LHCN-M2 (cell line): ENCODE results near the gene TLCD1. TPM values are rescaled to one million over a fixed set of nuclear protein-coding genes. Genes with fewer than 3 reads are reported as not detected.

ENCODE experiments used
- DNase-seq: peaks from one replicate; pipeline ENCODE4 v3.0.0-alpha.2; 2012; ENCODE audit warnings: low read depth
- total RNA-seq: library from RNA; depleted of rRNA; stranded (reverse); fragments of >200 nt; gene quantifications from 2 replicates; pipeline ENCODE4 v1.2.3, GENCODE V29; 2014; rRNA removed

The TLCD1 gene
- total RNA-seq, 1 experiment from 2014 or later, result 9.2 TPM

DNA sequence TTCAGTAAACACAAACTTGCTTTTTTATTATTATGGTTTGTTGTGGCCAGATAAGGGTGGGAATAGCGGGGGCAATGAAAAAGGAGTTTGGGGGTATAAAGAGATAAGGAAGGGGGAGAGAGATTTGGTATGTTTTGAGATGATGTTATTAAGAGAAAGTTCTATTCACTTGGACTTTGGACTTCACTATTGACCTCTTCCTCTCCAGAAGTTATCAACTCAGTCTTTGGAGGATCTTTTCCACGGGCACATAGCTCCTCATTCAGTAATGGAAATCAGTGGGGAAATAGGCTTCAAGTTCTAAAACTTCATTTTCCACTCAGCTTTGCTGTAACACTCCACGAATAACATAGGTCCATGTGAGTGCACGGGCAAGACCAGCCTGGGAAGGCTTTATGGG lies 37.6 kb downstream of the TLCD1 start:
- no peak for DNase-seq

DNA sequence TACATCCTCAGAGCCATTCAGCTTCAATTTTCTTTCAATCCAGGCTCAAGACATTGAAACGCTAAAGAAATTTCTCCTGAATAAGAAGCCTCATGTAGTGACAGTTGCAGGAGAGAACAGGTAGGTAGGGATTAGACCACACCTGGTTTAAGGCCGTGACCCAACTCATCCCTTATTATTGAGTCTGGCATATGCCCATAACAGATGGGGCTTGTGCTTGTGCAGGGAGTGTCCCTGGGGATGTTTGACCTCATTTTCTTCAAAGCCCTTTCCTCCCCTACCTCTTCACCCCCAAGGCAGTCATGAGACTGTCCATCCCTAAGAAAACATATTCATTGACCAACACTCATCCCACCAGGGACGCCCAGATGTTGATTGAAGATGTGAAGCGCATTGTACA lies 39.7 kb downstream of the TLCD1 start:
- no peak for DNase-seq

DNA sequence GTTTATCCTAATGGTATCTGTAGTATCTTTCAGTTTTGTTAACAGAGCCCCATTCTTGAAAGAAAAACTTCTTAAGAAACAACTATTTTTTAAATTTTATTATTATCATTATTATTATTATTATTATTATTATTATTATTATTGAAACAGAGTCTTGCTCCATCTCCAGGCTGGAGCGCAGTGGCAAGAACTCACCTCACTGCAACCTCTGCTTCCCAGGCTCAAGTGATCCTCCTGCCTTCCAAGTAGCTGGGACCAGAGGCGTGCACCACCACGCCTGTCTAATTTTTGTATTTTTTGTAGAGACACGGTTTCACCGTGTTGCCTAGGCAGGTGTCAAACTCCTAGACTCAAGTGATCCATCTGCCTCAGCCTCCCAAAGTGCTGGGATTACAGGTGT lies 40.7 kb downstream of the TLCD1 start:
- no peak for DNase-seq

DNA sequence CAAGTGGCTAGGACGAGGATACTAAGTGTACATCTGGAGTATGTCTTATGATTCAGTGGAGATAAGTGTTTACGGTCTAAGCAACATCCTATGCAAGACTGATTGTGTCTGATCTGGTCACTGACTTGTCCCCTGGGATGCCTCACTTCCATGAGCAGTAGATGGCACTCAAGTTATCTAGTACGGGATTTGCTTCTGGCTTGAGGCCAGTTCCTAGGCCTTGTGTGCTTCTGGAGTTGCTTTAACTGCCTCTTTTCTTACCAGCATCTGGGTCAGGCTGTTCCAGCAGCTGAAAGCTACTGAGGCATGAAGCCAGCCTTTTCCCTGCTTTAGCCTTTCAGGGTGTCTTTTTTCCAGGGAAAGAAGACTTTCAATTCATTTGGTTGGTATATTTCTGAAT lies 41.1 kb downstream of the TLCD1 start:
- DNase-seq, result peak; percentile 53

DNA sequence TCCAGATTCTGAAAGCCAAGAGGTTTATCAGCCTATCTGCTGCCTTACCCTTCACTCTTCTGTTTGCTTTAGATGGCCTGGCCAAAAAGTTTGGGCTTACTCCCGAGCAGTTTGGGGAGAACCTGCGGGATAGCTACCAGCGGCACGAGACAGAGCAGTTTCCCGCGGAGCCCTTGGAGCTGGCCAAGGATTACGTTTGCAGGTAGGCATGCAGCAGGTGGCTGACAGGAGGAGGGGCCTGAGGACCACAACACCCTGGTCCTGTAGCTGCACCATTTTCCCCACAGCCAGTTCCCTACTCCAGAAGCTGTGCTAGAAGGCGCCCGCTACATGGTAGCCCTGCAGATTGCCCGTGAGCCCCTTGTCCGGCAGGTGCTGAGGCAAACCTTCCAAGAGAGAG lies 43.4 kb downstream of the TLCD1 start:
- DNase-seq, result no peak

DNA sequence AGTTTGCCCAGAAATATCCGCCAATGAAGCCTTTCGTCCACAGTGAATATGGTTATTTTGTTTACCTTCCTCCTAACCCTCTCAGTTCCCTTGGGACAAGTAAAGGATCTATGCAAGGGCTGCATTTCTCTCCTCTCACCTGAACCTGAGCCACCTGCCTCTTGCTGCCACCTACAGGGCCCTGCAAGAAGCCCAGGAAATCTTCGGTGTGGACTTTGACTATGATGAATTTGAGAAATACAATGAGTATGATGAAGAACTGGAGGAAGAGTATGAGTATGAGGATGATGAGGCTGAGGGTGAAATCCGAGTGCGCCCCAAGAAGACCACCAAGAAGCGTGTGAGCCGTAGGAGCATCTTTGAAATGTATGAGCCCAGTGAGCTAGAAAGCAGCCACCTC lies 50.1 kb downstream of the TLCD1 start:
- no peak for DNase-seq

DNA sequence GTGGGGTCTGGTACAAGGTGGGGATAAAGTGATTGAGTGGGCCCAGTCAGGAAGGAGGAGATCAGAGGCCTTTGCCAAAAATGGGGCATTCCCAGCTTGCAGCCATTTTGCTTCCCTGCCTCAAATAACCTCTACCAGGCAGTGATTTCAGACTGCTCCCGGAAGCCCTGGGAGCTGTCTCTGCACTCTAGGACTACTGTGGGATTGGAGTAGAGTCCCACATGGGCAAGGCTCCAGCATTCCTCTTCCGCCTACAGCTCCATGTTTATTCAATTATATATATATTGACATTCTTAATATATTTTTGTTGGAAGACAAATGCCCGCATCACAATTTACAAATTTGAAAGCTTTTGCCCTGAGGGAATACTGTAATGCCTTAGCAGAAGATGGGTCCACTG lies 50.5 kb downstream of the TLCD1 start:
- no peak for DNase-seq

Other genes with a start within 250 kb of the TLCD1 start
- gene FOXN1, start 219.9 kb downstream of the TLCD1 start, total RNA-seq, result not detected in 2 replicates
- gene UNC119, start 173.6 kb downstream of the TLCD1 start, total RNA-seq, result 44.3 and 47.6 TPM in 2 replicates
- 45.2 and 65.0 TPM in 2 replicates for gene PIGS, start 154.7 kb downstream of the TLCD1 start, total RNA-seq
- gene ALDOC, start 149.3 kb downstream of the TLCD1 start, total RNA-seq, result 38.5 and 47.4 TPM in 2 replicates
- 89.8 and 106 TPM in 2 replicates for gene SPAG5, start 127.2 kb downstream of the TLCD1 start, total RNA-seq
- 3.5 and 6.1 TPM in 2 replicates for gene RSKR, start 112.0 kb downstream of the TLCD1 start, total RNA-seq
- 119 and 139 TPM in 2 replicates for gene BLTP2, start 81.1 kb downstream of the TLCD1 start, total RNA-seq
- 47.5 and 47.6 TPM in 2 replicates for gene SDF2, start 64.3 kb downstream of the TLCD1 start, total RNA-seq
- 31.8 and 39.8 TPM in 2 replicates for gene SUPT6H, start 64.0 kb downstream of the TLCD1 start, total RNA-seq
- gene PROCA1, start 14.3 kb downstream of the TLCD1 start, total RNA-seq, result 1.2 and 2.4 TPM in 2 replicates
- 396 and 449 TPM in 2 replicates for gene RAB34, start 8.4 kb downstream of the TLCD1 start, total RNA-seq
- gene RPL23A, start 6.2 kb downstream of the TLCD1 start, total RNA-seq, result 312 and 418 TPM in 2 replicates
- 2.2 and 3.4 TPM in 2 replicates for gene NEK8, start 2.6 kb upstream of the TLCD1 start, total RNA-seq
- gene TRAF4, start 17.8 kb upstream of the TLCD1 start, total RNA-seq, result 37.4 and 57.5 TPM in 2 replicates
- gene FAM222B, start 116.6 kb upstream of the TLCD1 start, total RNA-seq, result 16.2 and 18.0 TPM in 2 replicates
- gene ERAL1, start 128.8 kb upstream of the TLCD1 start, total RNA-seq, result 41.3 and 49.2 TPM in 2 replicates
- 23.7 and 31.6 TPM in 2 replicates for gene FLOT2, start 171.5 kb upstream of the TLCD1 start, total RNA-seq
- 4.6 and 5.2 TPM in 2 replicates for gene DHRS13, start 176.8 kb upstream of the TLCD1 start, total RNA-seq
- gene PHF12, start 225.3 kb upstream of the TLCD1 start, total RNA-seq, result 28.2 and 29.0 TPM in 2 replicates